ENCODE data around the gene CEP192. TPM values are rescaled to one million over a fixed set of nuclear protein-coding genes. Genes with fewer than 3 reads are reported as not detected.

The CEP192 gene
- polyA plus RNA-seq, 1 of the 3 experiments (the other 2 are of a cell fraction), result 9.4 TPM

DNA sequence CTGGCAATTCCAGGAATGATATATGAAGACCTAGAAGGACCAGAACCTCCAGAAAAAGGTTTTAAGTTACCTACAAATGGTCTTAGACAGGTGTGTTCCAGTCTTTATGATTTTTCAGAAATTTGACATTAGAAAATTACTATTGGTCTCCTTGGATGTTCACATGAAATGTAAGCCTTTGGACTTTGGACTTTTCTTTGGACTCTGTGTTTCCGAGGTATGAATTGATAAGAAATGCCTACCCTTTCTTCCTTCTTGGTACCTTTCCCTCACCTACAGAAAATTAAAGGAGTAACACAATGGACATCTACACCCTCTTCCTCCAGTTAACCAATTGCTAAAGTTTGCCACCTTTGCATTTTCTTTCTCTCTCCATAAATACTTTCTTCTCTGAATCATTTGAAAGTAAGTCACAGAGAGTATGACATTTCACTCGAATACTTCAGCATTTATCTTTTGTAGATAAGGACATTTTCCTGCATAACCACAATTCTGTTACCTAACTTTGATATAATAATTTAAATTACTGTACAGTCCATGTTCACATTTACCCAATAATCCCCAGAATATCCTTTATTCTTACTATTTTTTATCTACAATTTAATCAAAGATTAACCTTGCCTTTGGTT, 26.2 kb downstream of the CEP192 start:
- POLR2A ChIA-PET, result no interaction called here

DNA sequence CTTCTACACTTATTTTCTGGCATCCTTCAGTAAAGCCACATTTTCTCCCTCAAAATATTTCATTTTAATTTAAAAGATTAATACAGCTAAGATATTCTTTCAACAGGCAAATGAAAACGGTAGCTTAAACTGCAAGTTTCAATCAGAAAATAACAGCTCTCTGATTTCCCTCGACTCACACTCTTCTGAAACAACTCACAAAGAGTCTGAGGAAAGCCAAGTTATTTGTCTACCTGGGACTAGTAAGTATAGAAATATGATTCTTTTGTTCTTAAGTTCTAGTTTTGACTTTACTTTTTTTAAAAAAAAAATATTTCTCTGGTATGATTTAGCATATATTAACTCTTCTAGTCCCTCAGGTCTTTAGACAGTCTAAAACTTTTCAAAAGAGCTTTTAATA, 27.2 kb downstream of the CEP192 start:
- Histone ChIP-seq H3K9me3 (no peaks in the 10 kb centered on the region), H3K4me1 (ENCODE audit: control insufficient read depth in 1 of 2, insufficient read depth in 2 of 2, low read depth in 1 of 2, low read length in 1 of 2) (no peaks in the 10 kb centered on the region), H3K27ac (ENCODE audit: low read depth in 2 of 2, low read length in 1 of 2) (no peak overlapping the region), H3F3A (replicated peaks; ENCODE audit: insufficient read depth) (no peaks in the 10 kb centered on the region), H3K4me3 (ENCODE audit: low read depth in 2 of 2, low read length in 1 of 2) (no peak overlapping the region), H3K79me2 (ENCODE audit: insufficient read depth) (peaks cover 7% of the 10 kb centered on the region), H3K27me3 (ENCODE audit: insufficient read depth) (no peaks in the 10 kb centered on the region), H2AFZ (ENCODE audit: low read depth) (no peak overlapping the region), H3K36me3 (replicated peaks in 1 of 2; ENCODE audit: control insufficient read depth in 1 of 2, insufficient read depth in 2 of 2, low read length in 1 of 2) (peaks cover 69 to 76% of the 10 kb centered on the region in 2 experiments), H4K20me1 (ENCODE audit: insufficient read depth) (no peaks in the 10 kb centered on the region), H3K9me2 (no peaks in the 10 kb centered on the region), H3K9ac (no peak overlapping the region), H3K4me2 (no peak overlapping the region)
- TF ChIP-seq USF1 (IDR thresholded peaks at IDR 0.05; ENCODE audit: borderline replicate concordance, low read depth), result no peak
- no peak for TF ChIP-seq FOXJ3 (CRISPR knock-in tag; IDR thresholded peaks at IDR 0.05)
- no peak for TF ChIP-seq GABPA (IDR thresholded peaks at IDR 0.05; ENCODE audit: low read depth)
- TF ChIP-seq FOXM1 (IDR thresholded peaks at IDR 0.05; ENCODE audit: low read depth), result no peak
- TF ChIP-seq NFIC (IDR thresholded peaks at IDR 0.05; ENCODE audit: borderline replicate concordance), result no peak
- TF ChIP-seq, protein P1, sequence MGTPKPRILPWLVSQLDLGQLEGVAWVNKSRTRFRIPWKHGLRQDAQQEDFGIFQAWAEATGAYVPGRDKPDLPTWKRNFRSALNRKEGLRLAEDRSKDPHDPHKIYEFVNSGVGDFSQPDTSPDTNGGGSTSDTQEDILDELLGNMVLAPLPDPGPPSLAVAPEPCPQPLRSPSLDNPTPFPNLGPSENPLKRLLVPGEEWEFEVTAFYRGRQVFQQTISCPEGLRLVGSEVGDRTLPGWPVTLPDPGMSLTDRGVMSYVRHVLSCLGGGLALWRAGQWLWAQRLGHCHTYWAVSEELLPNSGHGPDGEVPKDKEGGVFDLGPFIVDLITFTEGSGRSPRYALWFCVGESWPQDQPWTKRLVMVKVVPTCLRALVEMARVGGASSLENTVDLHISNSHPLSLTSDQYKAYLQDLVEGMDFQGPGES (IDR thresholded peaks at IDR 0.05; ENCODE audit: low read depth, low read length), result no peak
- TF ChIP-seq MXI1 (IDR thresholded peaks at IDR 0.05; ENCODE audit: low read depth, low read length), result no peak
- no peak for TF ChIP-seq POLR2AphosphoS5 (IDR thresholded peaks at IDR 0.05; ENCODE audit: low read depth, low read length)
- no peak for TF ChIP-seq RCOR1 (IDR thresholded peaks at IDR 0.05; ENCODE audit: low read length)
- TF ChIP-seq YY1 (IDR thresholded peaks at IDR 0.05; ENCODE audit: low read depth), result no peak
- POLR2A ChIA-PET, result no interaction called here
- CTCF ChIA-PET, result no interaction called here
- no peak for DNase-seq
- 95% methylated on average over 2 of the region's 2 CpGs for WGBS (ENCODE audit: low lambda C conversion rate)

More for the DNA sequence above, 26.2 kb downstream of the CEP192 start:
- H3K9ac ChIP-seq, result no peak overlapping the region
- no peaks in the 10 kb centered on the region for H3K4me1 ChIP-seq (ENCODE audit: control insufficient read depth in 1 of 2, insufficient read depth in 2 of 2, low read depth in 1 of 2, low read length in 1 of 2)
- no peaks in the 10 kb centered on the region for H4K20me1 ChIP-seq (ENCODE audit: insufficient read depth)
- DNase-seq, result no peak
- TF ChIP-seq RCOR1 (IDR thresholded peaks at IDR 0.05; ENCODE audit: low read length), result no peak
- TF ChIP-seq ZBTB33 (IDR thresholded peaks at IDR 0.05; ENCODE audit: borderline replicate concordance, low read depth), result no peak
- no peak for TF ChIP-seq RXRA (IDR thresholded peaks at IDR 0.05; ENCODE audit: borderline replicate concordance, low read depth)
- no peak for TF ChIP-seq USF1 (IDR thresholded peaks at IDR 0.05; ENCODE audit: borderline replicate concordance, low read depth)
- TF ChIP-seq NRF1 (IDR thresholded peaks at IDR 0.05; ENCODE audit: low read depth, low read length), result no peak
- no peak for TF ChIP-seq FOXM1 (IDR thresholded peaks at IDR 0.05; ENCODE audit: low read depth)
- TF ChIP-seq FOSL2 (IDR thresholded peaks at IDR 0.05; ENCODE audit: borderline replicate concordance, low read depth), result no peak
- no peak for TF ChIP-seq TAF1 (IDR thresholded peaks at IDR 0.05; ENCODE audit: borderline replicate concordance, low read depth, low read length)
- no peak for TF ChIP-seq RFX5 (IDR thresholded peaks at IDR 0.05; ENCODE audit: low read length)
- H3K79me2 ChIP-seq (ENCODE audit: insufficient read depth), result peaks cover 4% of the 10 kb centered on the region; the same call in 1 of the 2 replicates
- no peak overlapping the region for H3K27ac ChIP-seq (ENCODE audit: low read depth in 2 of 2, low read length in 1 of 2)
- no peak overlapping the region for H3K4me2 ChIP-seq
- no peaks in the 10 kb centered on the region for H3F3A ChIP-seq (replicated peaks; ENCODE audit: insufficient read depth)
- H3K4me3 ChIP-seq (ENCODE audit: low read depth in 2 of 2, low read length in 1 of 2), result no peak overlapping the region
- no peak overlapping the region for H2AFZ ChIP-seq (ENCODE audit: low read depth)
- no peaks in the 10 kb centered on the region for H3K27me3 ChIP-seq (ENCODE audit: insufficient read depth)
- H3K9me3 ChIP-seq, result no peaks in the 10 kb centered on the region
- peaks cover 73 to 76% of the 10 kb centered on the region in 2 experiments for H3K36me3 ChIP-seq (replicated peaks in 1 of 2; ENCODE audit: control insufficient read depth in 1 of 2, insufficient read depth in 2 of 2, low read length in 1 of 2)
- H3K9me2 ChIP-seq, result no peaks in the 10 kb centered on the region
- WGBS (ENCODE audit: low lambda C conversion rate), result 80% methylated on average over 2 of the region's 2 CpGs
- CTCF ChIA-PET, result no interaction called here

Data from SK-N-SH (cell line).